Right atrium auricular region (tissue), 2 donors: ENCODE measurements around the gene ADAMTS15. TPM values are rescaled to one million over a fixed set of nuclear protein-coding genes. Genes with fewer than 3 reads are reported as not detected.

Experiments used
- DNase-seq: peaks from one replicate; pipeline ENCODE4 v3.0.0-alpha.2; 2019; ENCODE audit warnings: low spot score
- H3K27ac ChIP-seq, 2 donors: fragments of 200-600 bp; sonication (generic); 1 replicate in 1 of 2; 2 replicates in 1 of 2; pipeline ENCODE4 v1.5.1; 2016 to 2019
- H3K27me3 ChIP-seq, 2 donors: fragments of 200-600 bp; sonication (generic); one replicate each; pipeline versions ENCODE4 v1.5.1 to v1.6.0; 2017 to 2019
- H3K36me3 ChIP-seq: fragments of 200-600 bp; sonication (generic); one replicate; pipeline ENCODE4 v1.5.1; 2016
- H3K4me1 ChIP-seq, 2 donors: fragments of 200-600 bp; sonication (generic); one replicate each; pipeline versions ENCODE4 v1.5.1 to v1.6.0; 2017 to 2019
- H3K4me3 ChIP-seq, 2 donors: fragments of 200-600 bp; sonication (generic); 1 replicate in 1 of 2; 2 replicates in 1 of 2; pipeline ENCODE4 v1.5.1; 2017 to 2019; ENCODE audit warnings: mild to moderate bottlenecking in 1 of 2, moderate library complexity in 1 of 2
- H3K9me3 ChIP-seq, 2 donors: fragments of 200-600 bp; sonication (generic); one replicate each; pipeline ENCODE4 v1.5.1; 2019
- total RNA-seq, 2 donors: library from RNA; depleted of rRNA; stranded (reverse); fragments of >200 nt; gene quantifications; one replicate each; pipeline ENCODE4 v1.1.0, GENCODE V29; 2016
- TF ChIP-seq, protein P1 (sequence below), 2 donors: fragments of 200-600 bp; sonication (generic); IDR thresholded peaks; one replicate each; pipeline ENCODE4 v1.5.1; 2019; ENCODE audit warnings: antibody characterized with exemption in 2 of 2

Gene ADAMTS15
- total RNA-seq, 2 donors from 2014 or later = 17.5 to 21.2 TPM

GRCh38 chr11:130449310-130449990 is 1.0 kb downstream of the ADAMTS15 start:
- Histone ChIP-seq H3K9me3 (no peaks in the 10 kb centered on the region), H3K4me1 (peaks cover 0 to 46% of the 10 kb centered on the region in 2 donors), H3K36me3 (no peaks in the 10 kb centered on the region), H3K27ac (peak overlapping the region; percentile 87 to 90), H3K4me3 (peak overlapping the region; percentile 64 to 67), H3K27me3 (no peaks in the 10 kb centered on the region)
- no peak for DNase-seq
- TF ChIP-seq, protein P1, sequence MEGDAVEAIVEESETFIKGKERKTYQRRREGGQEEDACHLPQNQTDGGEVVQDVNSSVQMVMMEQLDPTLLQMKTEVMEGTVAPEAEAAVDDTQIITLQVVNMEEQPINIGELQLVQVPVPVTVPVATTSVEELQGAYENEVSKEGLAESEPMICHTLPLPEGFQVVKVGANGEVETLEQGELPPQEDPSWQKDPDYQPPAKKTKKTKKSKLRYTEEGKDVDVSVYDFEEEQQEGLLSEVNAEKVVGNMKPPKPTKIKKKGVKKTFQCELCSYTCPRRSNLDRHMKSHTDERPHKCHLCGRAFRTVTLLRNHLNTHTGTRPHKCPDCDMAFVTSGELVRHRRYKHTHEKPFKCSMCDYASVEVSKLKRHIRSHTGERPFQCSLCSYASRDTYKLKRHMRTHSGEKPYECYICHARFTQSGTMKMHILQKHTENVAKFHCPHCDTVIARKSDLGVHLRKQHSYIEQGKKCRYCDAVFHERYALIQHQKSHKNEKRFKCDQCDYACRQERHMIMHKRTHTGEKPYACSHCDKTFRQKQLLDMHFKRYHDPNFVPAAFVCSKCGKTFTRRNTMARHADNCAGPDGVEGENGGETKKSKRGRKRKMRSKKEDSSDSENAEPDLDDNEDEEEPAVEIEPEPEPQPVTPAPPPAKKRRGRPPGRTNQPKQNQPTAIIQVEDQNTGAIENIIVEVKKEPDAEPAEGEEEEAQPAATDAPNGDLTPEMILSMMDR (IDR thresholded peaks at IDR 0.05) = no peak

DNA sequence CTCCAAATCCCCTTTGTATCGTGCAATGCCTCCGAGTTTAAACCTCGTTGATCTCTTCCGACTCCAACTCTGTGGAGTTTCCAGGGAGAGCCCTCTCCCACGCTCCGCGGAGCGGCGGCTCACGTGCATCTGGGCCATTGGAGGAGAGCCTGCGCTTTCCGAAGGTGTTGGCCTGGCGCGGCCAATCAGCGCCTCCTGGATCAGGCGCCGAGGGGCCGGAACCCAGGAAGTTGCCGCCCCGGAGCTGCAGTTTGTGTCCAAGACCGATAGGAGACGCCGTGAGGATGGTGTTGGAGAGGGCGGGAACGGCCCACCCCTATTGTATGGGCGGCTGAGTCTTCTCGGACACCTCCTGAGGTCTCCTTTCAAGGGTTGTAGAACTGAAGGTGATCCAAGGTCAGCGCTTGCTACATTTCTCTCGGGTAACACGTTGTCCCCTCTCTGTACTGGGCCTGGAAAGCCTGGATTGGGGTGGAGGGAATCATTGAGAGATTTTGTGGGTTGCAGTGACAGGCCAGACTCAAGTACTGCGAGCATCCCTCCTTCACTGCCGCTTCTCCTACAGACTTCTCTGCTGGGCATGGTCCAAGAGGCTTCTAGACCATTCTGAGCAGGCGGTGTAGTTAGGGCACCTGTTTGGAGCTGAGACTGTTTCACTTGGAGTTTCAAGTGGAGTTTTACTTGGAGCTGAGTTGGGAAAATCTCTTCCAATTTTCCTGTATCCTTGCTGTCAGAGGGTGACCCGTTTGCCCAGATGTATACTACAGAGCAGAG is 1.7 kb downstream of the ADAMTS15 start:
- H3K4me1 ChIP-seq = peaks cover 0 to 53% of the 10 kb centered on the region in 2 donors

GRCh38 chr11:130451231-130452019 is 3.0 kb downstream of the ADAMTS15 start:
- no peaks in the 10 kb centered on the region for H3K9me3 ChIP-seq
- peak overlapping the region; percentile 87 to 90 for H3K27ac ChIP-seq
- H3K4me1 ChIP-seq = peaks cover 0 to 65% of the 10 kb centered on the region in 2 donors
- H3K4me3 ChIP-seq = peak overlapping the region; percentile 64 to 67
- H3K36me3 ChIP-seq = no peaks in the 10 kb centered on the region
- H3K27me3 ChIP-seq = no peaks in the 10 kb centered on the region
- TF ChIP-seq, protein P1 (IDR thresholded peaks at IDR 0.05) = no peak
- DNase-seq = peak; percentile 79

More for the DNA sequence above, 1.7 kb downstream of the ADAMTS15 start:
- no peaks in the 10 kb centered on the region for H3K36me3 ChIP-seq
- H3K27me3 ChIP-seq = no peaks in the 10 kb centered on the region
- TF ChIP-seq, protein P1 (IDR thresholded peaks at IDR 0.05) = peak; percentile 83 to 90
- peak overlapping the region; percentile 87 to 90 for H3K27ac ChIP-seq
- peak overlapping the region; percentile 64 to 67 for H3K4me3 ChIP-seq
- H3K9me3 ChIP-seq = no peaks in the 10 kb centered on the region
- peak; percentile 95 for DNase-seq

DNA sequence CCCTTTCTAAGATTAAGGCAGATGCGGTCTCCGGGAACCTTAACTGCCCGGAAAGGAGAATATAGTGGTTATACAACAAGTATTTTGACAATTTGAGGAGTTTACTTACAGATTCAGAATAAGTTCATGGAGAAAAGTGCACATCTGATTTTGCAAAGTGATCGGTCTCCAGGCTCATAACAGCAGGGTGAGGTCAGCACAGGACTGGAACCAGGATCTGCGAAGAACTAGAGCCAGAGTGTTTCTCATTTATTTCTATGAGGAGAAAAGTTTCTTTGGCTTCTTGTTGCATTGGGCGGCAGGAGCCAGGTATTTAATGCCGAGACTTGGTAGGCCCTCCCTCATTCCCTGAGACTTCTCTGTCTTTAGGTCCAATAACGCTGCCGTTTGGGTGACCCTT is 3.7 kb downstream of the ADAMTS15 start:
- H3K4me1 ChIP-seq = peaks cover 0 to 68% of the 10 kb centered on the region in 2 donors

DNA sequence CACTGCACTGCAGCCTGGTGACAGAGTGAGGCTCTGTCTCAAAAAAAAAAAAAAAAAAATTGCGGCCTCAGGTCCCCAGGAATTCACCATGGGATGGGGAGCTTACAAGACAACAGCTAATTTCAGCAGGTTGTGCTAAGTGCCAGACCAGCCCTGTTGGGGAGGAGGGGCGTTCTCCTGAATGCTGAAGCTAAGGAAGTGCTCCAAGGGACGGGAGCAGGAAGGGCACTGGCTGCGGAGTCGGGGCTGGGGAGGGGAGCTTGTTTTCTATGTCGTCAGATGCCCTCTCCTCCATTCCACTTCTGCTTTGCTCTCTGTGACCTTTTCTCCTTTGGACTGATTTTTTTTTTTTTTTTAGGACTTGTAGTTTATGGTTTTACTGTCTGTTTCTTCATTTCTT is 4.5 kb downstream of the ADAMTS15 start:
- peaks cover 0 to 73% of the 10 kb centered on the region in 2 donors for H3K4me1 ChIP-seq
- H3K27ac ChIP-seq = peak overlapping the region; percentile 87 to 90
- H3K4me3 ChIP-seq = peak overlapping the region in 1 of 2 donors; percentile 67
- no peaks in the 10 kb centered on the region for H3K36me3 ChIP-seq
- no peaks in the 10 kb centered on the region for H3K27me3 ChIP-seq
- TF ChIP-seq, protein P1 (IDR thresholded peaks at IDR 0.05) = no peak
- no peak for DNase-seq
- H3K9me3 ChIP-seq = no peaks in the 10 kb centered on the region

More for the DNA sequence above, 3.7 kb downstream of the ADAMTS15 start:
- no peak for DNase-seq
- peak overlapping the region; percentile 9 to 67 for H3K4me3 ChIP-seq
- H3K9me3 ChIP-seq = no peaks in the 10 kb centered on the region
- H3K27ac ChIP-seq = peak overlapping the region; percentile 87 to 90
- TF ChIP-seq, protein P1 (IDR thresholded peaks at IDR 0.05) = no peak
- no peaks in the 10 kb centered on the region for H3K36me3 ChIP-seq
- H3K27me3 ChIP-seq = no peaks in the 10 kb centered on the region
